Neural cell (in vitro differentiated cells): ENCODE measurements around the gene ZNF593. TPM values are rescaled to one million over a fixed set of nuclear protein-coding genes. Genes with fewer than 3 reads are reported as not detected.

ENCODE experiments used
- H2AFZ ChIP-seq: fragments of 200-600, 300-800 bp; sonication (generic), shearing (Covaris generic); 2 replicates; pipeline ENCODE4 v1.6.0; 2014; ENCODE audit warnings: low read depth, mild to moderate bottlenecking, antibody characterized with exemption, low read length, moderate library complexity
- H3F3A ChIP-seq: fragments of 200-600 bp; shearing (Covaris generic); 2 replicates; pipeline ENCODE4 v1.6.1; 2016; ENCODE audit warnings: mild to moderate bottlenecking, moderate library complexity, mixed read lengths, antibody characterized with exemption, low read length; ENCODE audit not compliant: insufficient read depth, poor library complexity, severe bottlenecking
- H3K27ac ChIP-seq: fragments of 200-600, 300-800 bp; sonication (generic), shearing (Covaris generic); 2 replicates; pipeline ENCODE4 v1.5.1; 2014; ENCODE audit warnings: mild to moderate bottlenecking, low read length, moderate library complexity
- H3K27me3 ChIP-seq: fragments of 300-800, 200-600 bp; sonication (generic), shearing (Covaris generic); 2 replicates; pipeline ENCODE4 v1.6.0; 2014; ENCODE audit warnings: mild to moderate bottlenecking, low read depth, low read length, moderate library complexity; ENCODE audit not compliant: insufficient read depth
- H3K36me3 ChIP-seq: fragments of 300-800, 200-600 bp; sonication (generic), shearing (Covaris generic); 2 replicates; pipeline ENCODE4 v1.5.1; 2014; ENCODE audit warnings: mild to moderate bottlenecking, antibody characterized with exemption, low read length, moderate library complexity; ENCODE audit not compliant: insufficient read depth
- H3K4me2 ChIP-seq: fragments of 300-800, 200-600 bp; sonication (generic), shearing (Covaris generic); 2 replicates; pipeline ENCODE4 v1.6.0; 2014; ENCODE audit warnings: mild to moderate bottlenecking, low read length
- H3K4me3 ChIP-seq: fragments of 300-800, 200-600 bp; sonication (generic), shearing (Covaris generic); 2 replicates; pipeline ENCODE4 v1.5.1; 2014; ENCODE audit warnings: mild to moderate bottlenecking, low read length, moderate library complexity
- H3K79me2 ChIP-seq: fragments of 200-600 bp; shearing (Covaris generic); replicated peaks from 2 replicates; pipeline ENCODE4 v1.6.0; 2014; ENCODE audit warnings: mild to moderate bottlenecking, low read length, moderate library complexity; ENCODE audit not compliant: insufficient read depth
- H3K9ac ChIP-seq: fragments of 300-800, 200-600 bp; sonication (generic), shearing (Covaris generic); 2 replicates; pipeline ENCODE4 v1.6.1; 2016; ENCODE audit warnings: mild to moderate bottlenecking, low read length, mixed read lengths
- H3K9me2 ChIP-seq: fragments of 200-600 bp; shearing (Covaris generic); 2 replicates; pipeline ENCODE4 v1.6.1; 2016; ENCODE audit warnings: mild to moderate bottlenecking, low read length, mixed read lengths; ENCODE audit not compliant: insufficient read depth
- H3K9me3 ChIP-seq: fragments of 200-600, 300-800 bp; sonication (generic), shearing (Covaris generic); 2 replicates; pipeline ENCODE4 v1.6.1; 2016; ENCODE audit warnings: mild to moderate bottlenecking, mixed run types, low read length, moderate library complexity, mixed read lengths
- H4K20me1 ChIP-seq: fragments of 200-600 bp; shearing (Covaris generic); 2 replicates; pipeline ENCODE4 v1.6.1; 2016; ENCODE audit warnings: mild to moderate bottlenecking, mixed run types; ENCODE audit not compliant: insufficient read depth
- EP300 ChIP-seq: fragments of 450-650 bp; conservative IDR thresholded peaks from 2 replicates; pipeline ENCODE4 v1.6.1; 2014; ENCODE audit warnings: antibody characterized with exemption, mild to moderate bottlenecking, moderate library complexity; ENCODE audit not compliant: poor library complexity, severe bottlenecking
- EZH2 ChIP-seq: fragments of 200-600, 300-800 bp; shearing (Covaris generic), sonication (generic); IDR thresholded peaks from 2 replicates; pipeline ENCODE4 v1.6.1; 2014; ENCODE audit warnings: antibody characterized with exemption, low read length, borderline replicate concordance, mild to moderate bottlenecking; ENCODE audit not compliant: insufficient read depth, poor library complexity, severe bottlenecking
- MXI1 ChIP-seq: fragments of 450-650 bp; conservative IDR thresholded peaks from 2 replicates; pipeline ENCODE4 v1.6.1; 2014; ENCODE audit warnings: antibody characterized with exemption, mild to moderate bottlenecking; ENCODE audit not compliant: poor library complexity, severe bottlenecking
- POLR2AphosphoS5 ChIP-seq: IDR thresholded peaks from 2 replicates; pipeline ENCODE4 v1.6.1; 2012
- RAD21 ChIP-seq: fragments of 450-650 bp; conservative IDR thresholded peaks from 2 replicates; pipeline ENCODE4 v1.6.1; 2014; ENCODE audit warnings: antibody characterized with exemption, mild to moderate bottlenecking, moderate library complexity
- SMC3 ChIP-seq: fragments of 450-650 bp; conservative IDR thresholded peaks from 2 replicates; pipeline ENCODE4 v1.6.1; 2014; ENCODE audit warnings: antibody characterized with exemption, mild to moderate bottlenecking, moderate library complexity; ENCODE audit not compliant: poor library complexity
- TAF1 ChIP-seq: IDR thresholded peaks from 2 replicates; pipeline ENCODE4 v1.6.1; 2012; ENCODE audit warnings: low read depth
- polyA plus RNA-seq: library from polyadenylated mRNA; depleted of rRNA; stranded (reverse); fragments of >200 nt; gene quantifications from 2 replicates; pipeline ENCODE4 v1.2.3, GENCODE V29; 2014
- TF ChIP-seq, protein P1 (sequence below): fragments of 450-650 bp; IDR thresholded peaks from 2 replicates; pipeline ENCODE4 v1.5.1; 2014; ENCODE audit warnings: antibody characterized with exemption, mild to moderate bottlenecking, moderate library complexity; ENCODE audit not compliant: poor library complexity, severe bottlenecking
- TF ChIP-seq, protein P2 (sequence below): IDR thresholded peaks from 2 replicates; pipeline ENCODE4 v1.6.1; 2012; ENCODE audit warnings: borderline replicate concordance

The ZNF593 gene
- polyA plus RNA-seq, 1 donor from 2014 or later, result 25.0 TPM

DNA sequence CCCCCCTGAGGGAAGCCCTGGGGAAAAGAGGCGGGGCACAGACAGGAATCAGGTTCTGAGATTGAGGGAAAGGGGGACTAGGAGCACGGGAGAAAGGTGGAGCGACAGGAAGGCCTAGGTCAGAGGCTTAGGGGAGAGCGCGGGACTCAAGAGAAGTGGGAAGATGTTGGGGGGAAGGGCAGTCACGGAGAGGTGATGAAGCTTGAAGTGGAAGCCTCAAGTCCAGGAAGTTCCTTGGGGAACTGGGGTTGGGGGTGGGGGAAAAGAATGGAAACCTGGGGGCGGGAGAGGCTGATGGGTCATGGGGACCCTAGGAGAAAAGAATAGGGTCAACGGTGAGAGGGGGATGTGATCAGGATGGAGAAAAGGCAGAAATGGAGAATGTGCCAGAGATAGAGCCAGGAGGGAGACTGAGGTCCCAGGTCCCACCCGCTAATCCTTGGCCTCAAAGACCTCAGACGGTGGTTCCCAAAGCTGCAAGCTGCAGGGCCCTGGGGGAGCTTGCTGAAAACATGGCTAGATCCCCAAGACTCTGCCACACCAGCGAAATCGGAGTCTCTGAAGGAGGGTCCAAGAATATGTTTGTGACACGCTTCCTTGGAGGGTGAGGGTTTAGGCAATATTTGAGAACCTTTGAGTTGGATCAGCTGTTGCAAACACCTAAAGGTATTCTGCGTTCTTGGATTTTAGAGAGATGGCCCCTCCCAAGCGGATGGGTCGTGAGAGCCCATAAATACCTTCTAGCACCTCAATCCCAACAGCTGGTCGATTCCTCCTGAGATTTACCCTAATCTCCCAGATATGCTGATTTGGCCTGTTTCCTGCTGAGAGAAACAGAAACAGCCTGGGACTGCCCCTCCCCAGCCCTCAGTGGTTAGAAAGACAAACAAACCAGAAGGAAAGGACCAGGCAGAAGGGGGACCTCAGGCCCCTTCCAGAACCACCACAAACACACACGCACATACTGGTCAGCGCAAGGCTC is 4.6 kb upstream of the ZNF593 start:
- Histone ChIP-seq H3F3A (no peaks in the 10 kb centered on the region), H3K79me2 (no peaks in the 10 kb centered on the region), H3K4me3 (peak overlapping the region; percentile 61), H3K9ac (peak overlapping the region; percentile 67), H4K20me1 (no peaks in the 10 kb centered on the region), H3K9me2 (no peaks in the 10 kb centered on the region), H3K4me2 (no peak overlapping the region), H3K27ac (no peak overlapping the region), H3K36me3 (no peaks in the 10 kb centered on the region), H3K9me3 (no peaks in the 10 kb centered on the region), H3K27me3 (peaks cover 23% of the 10 kb centered on the region), H2AFZ (peak overlapping the region; percentile 51)
- TF ChIP-seq EZH2, result no peak
- TF ChIP-seq SMC3, result no peak
- TF ChIP-seq, protein P1, sequence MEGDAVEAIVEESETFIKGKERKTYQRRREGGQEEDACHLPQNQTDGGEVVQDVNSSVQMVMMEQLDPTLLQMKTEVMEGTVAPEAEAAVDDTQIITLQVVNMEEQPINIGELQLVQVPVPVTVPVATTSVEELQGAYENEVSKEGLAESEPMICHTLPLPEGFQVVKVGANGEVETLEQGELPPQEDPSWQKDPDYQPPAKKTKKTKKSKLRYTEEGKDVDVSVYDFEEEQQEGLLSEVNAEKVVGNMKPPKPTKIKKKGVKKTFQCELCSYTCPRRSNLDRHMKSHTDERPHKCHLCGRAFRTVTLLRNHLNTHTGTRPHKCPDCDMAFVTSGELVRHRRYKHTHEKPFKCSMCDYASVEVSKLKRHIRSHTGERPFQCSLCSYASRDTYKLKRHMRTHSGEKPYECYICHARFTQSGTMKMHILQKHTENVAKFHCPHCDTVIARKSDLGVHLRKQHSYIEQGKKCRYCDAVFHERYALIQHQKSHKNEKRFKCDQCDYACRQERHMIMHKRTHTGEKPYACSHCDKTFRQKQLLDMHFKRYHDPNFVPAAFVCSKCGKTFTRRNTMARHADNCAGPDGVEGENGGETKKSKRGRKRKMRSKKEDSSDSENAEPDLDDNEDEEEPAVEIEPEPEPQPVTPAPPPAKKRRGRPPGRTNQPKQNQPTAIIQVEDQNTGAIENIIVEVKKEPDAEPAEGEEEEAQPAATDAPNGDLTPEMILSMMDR, result no peak
- no peak for TF ChIP-seq POLR2AphosphoS5
- TF ChIP-seq MXI1, result no peak
- TF ChIP-seq, protein P2, sequence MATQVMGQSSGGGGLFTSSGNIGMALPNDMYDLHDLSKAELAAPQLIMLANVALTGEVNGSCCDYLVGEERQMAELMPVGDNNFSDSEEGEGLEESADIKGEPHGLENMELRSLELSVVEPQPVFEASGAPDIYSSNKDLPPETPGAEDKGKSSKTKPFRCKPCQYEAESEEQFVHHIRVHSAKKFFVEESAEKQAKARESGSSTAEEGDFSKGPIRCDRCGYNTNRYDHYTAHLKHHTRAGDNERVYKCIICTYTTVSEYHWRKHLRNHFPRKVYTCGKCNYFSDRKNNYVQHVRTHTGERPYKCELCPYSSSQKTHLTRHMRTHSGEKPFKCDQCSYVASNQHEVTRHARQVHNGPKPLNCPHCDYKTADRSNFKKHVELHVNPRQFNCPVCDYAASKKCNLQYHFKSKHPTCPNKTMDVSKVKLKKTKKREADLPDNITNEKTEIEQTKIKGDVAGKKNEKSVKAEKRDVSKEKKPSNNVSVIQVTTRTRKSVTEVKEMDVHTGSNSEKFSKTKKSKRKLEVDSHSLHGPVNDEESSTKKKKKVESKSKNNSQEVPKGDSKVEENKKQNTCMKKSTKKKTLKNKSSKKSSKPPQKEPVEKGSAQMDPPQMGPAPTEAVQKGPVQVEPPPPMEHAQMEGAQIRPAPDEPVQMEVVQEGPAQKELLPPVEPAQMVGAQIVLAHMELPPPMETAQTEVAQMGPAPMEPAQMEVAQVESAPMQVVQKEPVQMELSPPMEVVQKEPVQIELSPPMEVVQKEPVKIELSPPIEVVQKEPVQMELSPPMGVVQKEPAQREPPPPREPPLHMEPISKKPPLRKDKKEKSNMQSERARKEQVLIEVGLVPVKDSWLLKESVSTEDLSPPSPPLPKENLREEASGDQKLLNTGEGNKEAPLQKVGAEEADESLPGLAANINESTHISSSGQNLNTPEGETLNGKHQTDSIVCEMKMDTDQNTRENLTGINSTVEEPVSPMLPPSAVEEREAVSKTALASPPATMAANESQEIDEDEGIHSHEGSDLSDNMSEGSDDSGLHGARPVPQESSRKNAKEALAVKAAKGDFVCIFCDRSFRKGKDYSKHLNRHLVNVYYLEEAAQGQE, result no peak
- no peak for TF ChIP-seq RAD21
- no peak for TF ChIP-seq EP300
- no peak for TF ChIP-seq TAF1

DNA sequence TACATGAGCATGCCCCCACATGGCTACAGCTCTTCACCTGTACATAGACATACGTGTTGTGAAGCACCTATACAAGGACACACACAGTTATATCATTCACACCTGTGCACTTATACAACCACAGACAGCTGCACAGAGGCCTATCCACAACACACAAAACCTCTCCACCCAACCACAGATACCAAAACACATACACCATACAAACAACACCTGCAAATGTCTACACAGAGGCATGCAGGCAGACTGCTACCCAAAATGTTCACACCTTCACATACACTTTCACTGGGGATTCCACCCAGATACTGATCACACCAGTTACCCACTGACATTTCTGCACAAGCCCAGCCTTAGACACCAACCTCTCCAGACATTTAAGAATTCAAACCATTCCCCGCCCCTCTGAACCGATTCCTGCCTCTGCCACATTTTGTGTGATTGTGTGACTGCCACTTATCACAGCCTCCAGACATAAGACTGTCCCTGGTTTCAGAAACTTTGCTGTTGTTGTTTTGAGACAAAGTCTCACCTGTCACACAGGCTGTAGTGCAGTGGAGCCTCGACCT is 2.9 kb upstream of the ZNF593 start:
- Histone ChIP-seq H2AFZ (no peak overlapping the region), H3K36me3 (no peaks in the 10 kb centered on the region), H3K27me3 (peaks cover 14% of the 10 kb centered on the region), H3K9ac (no peak overlapping the region), H3K9me2 (no peaks in the 10 kb centered on the region), H3K9me3 (no peaks in the 10 kb centered on the region), H3K4me3 (no peak overlapping the region), H4K20me1 (no peaks in the 10 kb centered on the region), H3K79me2 (no peaks in the 10 kb centered on the region), H3K4me2 (no peak overlapping the region), H3K27ac (no peak overlapping the region), H3F3A (no peaks in the 10 kb centered on the region)
- TF ChIP-seq EP300, result no peak
- no peak for TF ChIP-seq MXI1
- TF ChIP-seq, protein P2, result no peak
- no peak for TF ChIP-seq POLR2AphosphoS5
- TF ChIP-seq EZH2, result no peak
- no peak for TF ChIP-seq RAD21
- no peak for TF ChIP-seq SMC3
- TF ChIP-seq, protein P1, result no peak
- TF ChIP-seq TAF1, result no peak
